SK-N-MC (cell line): Measurements from ENCODE around the gene PIAS1.

ENCODE experiments used
- EZH2 ChIP-seq: fragments of 200-600 bp; sonication (generic); IDR thresholded peaks from one replicate; pipeline ENCODE4 v1.6.1; 2017; ENCODE audit warnings: antibody characterized with exemption
- FOXP2 ChIP-seq: optimal IDR thresholded peaks from 2 replicates; pipeline ENCODE3; 2011; ENCODE audit warnings: mild to moderate bottlenecking, moderate library complexity; ENCODE audit not compliant: insufficient read depth; ENCODE audit errors: extremely low read length, control extremely low read depth
- POLR2AphosphoS5 ChIP-seq: IDR thresholded peaks from 2 replicates; pipeline ENCODE4 v1.6.1; 2012; ENCODE audit warnings: mild to moderate bottlenecking, low read depth, low read length, borderline replicate concordance

GRCh38 chr15:68028888-68029207 is 25.3 kb upstream of the PIAS1 start:
- no peak for TF ChIP-seq EZH2
- TF ChIP-seq POLR2AphosphoS5: no peak
- TF ChIP-seq FOXP2: no peak
